HEK293T (cell line): ENCODE measurements around the gene C2CD5.

Source experiments
- CTCF ChIA-PET: fragments of 350-600 bp; formaldehyde crosslinking; extraction: SDS; loops from one replicate; lab custom pipeline; 2021; ENCODE audit warnings: antibody characterized with exemption, inconsistent platforms; lab: Yijun Ruan, JAX
- POLR2A ChIA-PET: fragments of 350-600 bp; formaldehyde crosslinking; extraction: SDS; loops from one replicate; lab custom pipeline; 2020; ENCODE audit warnings: antibody characterized with exemption, inconsistent platforms; lab: Yijun Ruan, JAX
- DNase-seq: peaks from one replicate; pipeline ENCODE4 v3.0.0; 2012; ENCODE audit warnings: mixed read lengths; ENCODE audit errors: extremely low spot score
- ARNT ChIP-seq: fragments of 450-650 bp; IDR thresholded peaks from 2 replicates; pipeline ENCODE4 v1.6.1; 2017; ENCODE audit warnings: mild to moderate bottlenecking
- BHLHE40 ChIP-seq: fragments of 450-650 bp; IDR thresholded peaks from 2 replicates; pipeline ENCODE4 v1.6.1; 2016; ENCODE audit warnings: mild to moderate bottlenecking, moderate library complexity, borderline replicate concordance
- CTBP1 ChIP-seq: fragments of 450-650 bp; IDR thresholded peaks from 2 replicates; pipeline ENCODE4 v1.6.1; 2016; ENCODE audit warnings: borderline replicate concordance
- ELF4 ChIP-seq: fragments of 450-650 bp; IDR thresholded peaks from 2 replicates; pipeline ENCODE4 v1.6.1; 2017; ENCODE audit warnings: antibody characterized with exemption
- FOXA1 ChIP-seq: fragments of 450-650 bp; IDR thresholded peaks from 2 replicates; pipeline ENCODE4 v1.6.1; 2016; ENCODE audit warnings: mild to moderate bottlenecking
- FOXK2 ChIP-seq: fragments of 450-650 bp; IDR thresholded peaks from 2 replicates; pipeline ENCODE4 v1.6.1; 2016; ENCODE audit warnings: mild to moderate bottlenecking
- FOXM1 ChIP-seq: fragments of 450-650 bp; IDR thresholded peaks from 2 replicates; pipeline ENCODE4 v1.6.1; 2017; ENCODE audit warnings: mild to moderate bottlenecking, borderline replicate concordance
- HDGF ChIP-seq: fragments of 450-650 bp; IDR thresholded peaks from 2 replicates; pipeline ENCODE4 v1.6.1; 2017; ENCODE audit warnings: antibody characterized with exemption, borderline replicate concordance
- L3MBTL2 ChIP-seq: fragments of 450-650 bp; conservative IDR thresholded peaks from 2 replicates; pipeline ENCODE4 v1.6.1; 2016; ENCODE audit warnings: mild to moderate bottlenecking
- LEF1 ChIP-seq: fragments of 450-650 bp; IDR thresholded peaks from 2 replicates; pipeline ENCODE4 v1.6.1; 2017; ENCODE audit warnings: mild to moderate bottlenecking, borderline replicate concordance
- NFRKB ChIP-seq: fragments of 450-650 bp; IDR thresholded peaks from 2 replicates; pipeline ENCODE4 v1.6.1; 2016; ENCODE audit warnings: mild to moderate bottlenecking, moderate library complexity
- SP1 ChIP-seq: fragments of 450-650 bp; IDR thresholded peaks from 2 replicates; pipeline ENCODE4 v1.6.1; 2017
- SUZ12 ChIP-seq: fragments of 450-650 bp; IDR thresholded peaks from 2 replicates; pipeline ENCODE4 v1.6.1; 2016; ENCODE audit warnings: mild to moderate bottlenecking
- TARDBP ChIP-seq: fragments of 450-650 bp; IDR thresholded peaks from 2 replicates; pipeline ENCODE4 v1.6.1; 2016
- ZNF384 ChIP-seq: fragments of 450-650 bp; IDR thresholded peaks from 2 replicates; pipeline ENCODE4 v1.6.1; 2016
- TF ChIP-seq, protein P1 (sequence below): fragments of 450-650 bp; IDR thresholded peaks from 2 replicates; pipeline ENCODE4 v1.6.1; 2016

Gene C2CD5

DNA sequence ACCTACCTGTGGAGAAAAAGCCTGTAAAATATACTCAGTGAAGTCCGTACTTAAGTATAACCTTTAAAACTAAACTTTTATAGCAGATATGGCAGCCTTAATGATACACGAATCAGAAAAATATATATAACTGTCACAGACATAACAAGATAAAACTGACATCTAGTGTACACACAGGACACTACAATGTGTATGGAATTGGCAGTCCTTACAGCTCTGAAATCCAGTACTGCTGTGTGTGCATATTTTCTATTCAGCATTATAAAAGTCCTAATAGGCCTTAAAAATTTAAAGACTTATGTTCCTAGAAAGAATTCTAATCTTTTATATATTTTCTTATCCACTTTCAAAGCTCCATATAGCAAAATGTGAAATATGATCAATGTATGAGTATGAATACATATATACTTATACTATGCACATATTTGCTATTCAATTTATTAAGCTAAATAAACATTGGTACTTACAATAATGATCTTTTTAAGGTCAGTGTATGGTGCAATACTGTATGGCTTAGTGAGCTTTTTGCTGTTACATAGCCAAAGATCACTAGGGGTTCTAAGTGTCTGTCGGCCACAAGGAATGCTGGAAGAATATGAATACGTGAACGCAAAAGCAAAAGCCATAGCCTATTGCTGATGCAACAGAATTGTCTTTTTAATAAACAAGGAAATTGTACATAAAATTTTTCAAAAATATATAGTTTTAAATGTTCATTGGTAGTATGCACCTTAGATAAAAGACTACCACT lies 69.2 kb downstream of the C2CD5 start:
- DNase-seq, result no peak
- TF ChIP-seq HDGF (no peak), FOXK2 (no peak), NFRKB (no peak), BHLHE40 (no peak), ARNT (no peak), LEF1 (no peak), SUZ12 (no peak)
- POLR2A ChIA-PET, result no interaction called here
- CTCF ChIA-PET, result no interaction called here

GRCh38 chr12:22473212-22473611 lies 71.1 kb downstream of the C2CD5 start:
- ChIA-PET CTCF (no interaction called here), POLR2A (no interaction called here)
- no peak for DNase-seq
- no peak for TF ChIP-seq ARNT
- TF ChIP-seq, protein P1, sequence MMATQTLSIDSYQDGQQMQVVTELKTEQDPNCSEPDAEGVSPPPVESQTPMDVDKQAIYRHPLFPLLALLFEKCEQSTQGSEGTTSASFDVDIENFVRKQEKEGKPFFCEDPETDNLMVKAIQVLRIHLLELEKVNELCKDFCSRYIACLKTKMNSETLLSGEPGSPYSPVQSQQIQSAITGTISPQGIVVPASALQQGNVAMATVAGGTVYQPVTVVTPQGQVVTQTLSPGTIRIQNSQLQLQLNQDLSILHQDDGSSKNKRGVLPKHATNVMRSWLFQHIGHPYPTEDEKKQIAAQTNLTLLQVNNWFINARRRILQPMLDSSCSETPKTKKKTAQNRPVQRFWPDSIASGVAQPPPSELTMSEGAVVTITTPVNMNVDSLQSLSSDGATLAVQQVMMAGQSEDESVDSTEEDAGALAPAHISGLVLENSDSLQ, result no peak
- no peak for TF ChIP-seq LEF1
- TF ChIP-seq L3MBTL2, result no peak
- TF ChIP-seq CTBP1, result no peak
- TF ChIP-seq ELF4, result no peak
- TF ChIP-seq FOXA1, result no peak
- TF ChIP-seq HDGF, result no peak
- TF ChIP-seq FOXK2, result no peak
- no peak for TF ChIP-seq BHLHE40
- no peak for TF ChIP-seq NFRKB
- TF ChIP-seq SUZ12, result no peak
- no peak for TF ChIP-seq TARDBP
- no peak for TF ChIP-seq ZNF384
- TF ChIP-seq SP1, result no peak

DNA sequence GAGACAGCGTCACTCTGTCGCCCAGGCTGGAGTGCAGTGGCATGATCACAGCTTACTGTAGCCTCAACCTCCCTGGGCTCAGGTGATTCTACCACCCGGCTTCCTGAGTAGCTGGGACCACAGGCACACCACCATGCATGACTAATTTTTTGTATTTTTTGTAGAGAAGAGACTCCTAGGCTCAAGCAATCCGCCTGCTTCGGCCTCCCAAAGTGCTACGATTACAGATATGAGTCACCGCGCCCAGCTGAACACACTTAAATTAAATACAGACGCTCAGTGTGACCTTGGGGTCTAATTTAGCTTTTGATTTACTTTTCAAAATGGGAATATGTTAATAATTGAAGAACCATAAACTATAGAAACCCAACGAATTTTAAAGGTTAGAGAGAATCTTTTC lies 77.2 kb downstream of the C2CD5 start:
- no peak for DNase-seq
- POLR2A ChIA-PET, result no interaction called here
- CTCF ChIA-PET, result interaction anchor here (0.6 kb wide), 1 partner anchor 1558 kb away, joined by 3 read pairs; no protein-coding TSS in a partner anchor

DNA sequence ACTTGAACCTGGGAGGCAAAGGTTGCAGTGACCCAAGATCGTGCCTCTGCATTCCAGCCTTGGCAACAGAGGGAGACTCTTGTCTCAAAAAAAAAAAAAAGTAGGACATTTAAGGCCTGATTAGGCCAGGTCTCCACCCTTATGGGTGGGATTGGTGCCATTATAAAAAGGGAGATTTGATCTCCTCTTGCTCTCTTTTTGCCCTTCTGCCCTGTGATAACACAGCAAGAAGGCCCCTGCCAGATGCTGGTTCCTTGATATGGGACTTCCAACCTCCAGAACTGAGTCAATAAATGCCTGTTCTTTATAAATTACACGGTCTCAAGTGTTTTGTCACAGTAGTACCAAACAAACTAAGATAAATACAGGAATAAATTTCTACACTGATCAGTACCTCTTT lies 81.0 kb downstream of the C2CD5 start:
- ChIA-PET POLR2A (no interaction called here), CTCF (no interaction called here)
- DNase-seq, result no peak
- TF ChIP-seq FOXA1 (no peak), SP1 (no peak), CTBP1 (no peak), BHLHE40 (no peak), TARDBP (no peak), ELF4 (no peak), HDGF (no peak), ZNF384 (no peak), L3MBTL2 (no peak), FOXM1 (no peak), FOXK2 (no peak), ARNT (no peak), NFRKB (no peak)

More for the DNA sequence above, 77.2 kb downstream of the C2CD5 start:
- TF ChIP-seq CTBP1 (no peak), ARNT (no peak), FOXK2 (no peak), FOXM1 (no peak), BHLHE40 (no peak), LEF1 (no peak), NFRKB (no peak), SUZ12 (no peak), SP1 (no peak), HDGF (no peak), ZNF384 (no peak), L3MBTL2 (no peak)
- TF ChIP-seq, protein P1, result no peak

- DNase-seq, result no peak
- ChIA-PET POLR2A (no interaction called here), CTCF (interaction anchor here (0.6 to 2.3 kb wide), 2 partner anchors 7 to 209 kb away, joined by 3 to 14 read pairs; no protein-coding TSS in a partner anchor)
- TF ChIP-seq ELF4 (no peak), FOXA1 (no peak), BHLHE40 (no peak), LEF1 (no peak), CTBP1 (no peak), FOXM1 (no peak), TARDBP (no peak), SP1 (no peak), ARNT (no peak), FOXK2 (no peak), SUZ12 (no peak), ZNF384 (no peak), L3MBTL2 (no peak), HDGF (no peak), NFRKB (no peak)
- TF ChIP-seq, protein P1, result no peak
These were observed 82.6 kb downstream of the C2CD5 start for GRCh38 chr12:22461786-22462185.
